Skin epidermis (tissue), 12 donors: Measurements from ENCODE around the gene AIDA.
A peak's percentile ranks its signal among the peaks of the same experiment; 100 is the strongest.

ENCODE experiments used
- H3K27ac ChIP-seq, 21 experiments: fragments of 200-600 bp; sonication (generic) in 11 of 21; one replicate each; pipeline ENCODE4 v1.5.0; 2020; ENCODE audit warnings: mild to moderate bottlenecking in 3 of 21, inconsistent platforms in 2 of 21, moderate library complexity in 2 of 21
- H3K4me3 ChIP-seq, 7 experiments: fragments of 200-600 bp; sonication (generic) in 2 of 7; one replicate each; pipeline ENCODE4 v1.5.0; 2020; ENCODE audit warnings: inconsistent platforms in 2 of 7, mild to moderate bottlenecking in 2 of 7, moderate library complexity in 1 of 7

The AIDA gene

DNA sequence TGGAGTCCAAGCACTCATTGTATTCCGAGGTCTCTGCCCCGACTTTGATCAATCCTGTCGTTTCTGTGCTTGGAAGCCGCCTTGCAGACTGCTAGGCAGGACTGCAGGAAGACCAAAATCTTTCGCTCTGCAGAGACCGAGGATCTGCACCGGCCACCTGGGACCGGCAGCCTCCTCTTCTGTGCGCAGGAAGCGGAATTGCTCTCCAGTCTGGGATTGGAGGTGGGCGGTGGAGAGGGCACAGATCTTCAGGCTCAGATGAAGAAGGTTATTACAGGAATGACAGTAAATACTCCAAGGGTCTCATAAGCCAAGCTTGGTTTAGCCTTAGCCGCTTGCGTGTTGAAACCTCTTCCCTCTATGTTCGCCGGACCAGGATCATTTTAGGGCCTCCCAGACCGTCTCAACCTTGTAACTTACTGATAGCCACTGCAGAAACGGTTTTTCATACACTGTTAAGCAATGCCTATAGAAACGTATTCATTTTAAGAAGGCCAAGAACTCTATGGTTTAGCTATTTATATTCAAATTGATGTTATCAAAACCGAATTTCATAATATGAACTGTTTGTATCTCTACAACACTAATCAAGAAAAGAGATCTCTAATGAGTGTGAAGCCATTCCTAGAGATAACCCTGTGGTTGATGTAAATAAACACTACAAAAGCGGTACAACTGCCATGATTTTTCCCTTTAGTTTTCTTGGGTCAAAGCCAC, 93.3 kb downstream of the AIDA start:
- H3K4me3 ChIP-seq: peak overlapping the region; percentile 92 to 99 (median 97)
- H3K27ac ChIP-seq: peak overlapping the region in 12 of 21 experiments; percentile 78 to 95 (median 90)
